Suprapubic skin (tissue), 4 donors: ENCODE measurements around the gene GPRC5C.

Experiments used
- CTCF ChIP-seq, 2 donors: fragments of 200-600 bp in 1 of 2; fragments of 450-650 bp in 1 of 2; sonication (generic) in 1 of 2; IDR thresholded peaks; one replicate each; pipeline ENCODE4 v1.5.1; 2016 to 2019; ENCODE audit warnings: antibody characterized with exemption in 2 of 2, mild to moderate bottlenecking in 1 of 2, moderate library complexity in 1 of 2
- EP300 ChIP-seq: sonication (generic); formaldehyde crosslinking; IDR thresholded peaks from one replicate; pipeline ENCODE4 v1.6.1; 2017; ENCODE audit warnings: antibody characterized with exemption
- POLR2AphosphoS5 ChIP-seq, 3 donors: sonication (generic); formaldehyde crosslinking; IDR thresholded peaks; one replicate each; pipeline ENCODE4 v1.6.1; 2017; ENCODE audit warnings: antibody characterized with exemption in 3 of 3

- no peak for TF ChIP-seq EP300
- no peak for TF ChIP-seq CTCF (IDR thresholded peaks at IDR 0.05)
- TF ChIP-seq POLR2AphosphoS5 (IDR thresholded peaks at IDR 0.05): no peak
These were observed 4.1 kb upstream of the GPRC5C start for GRCh38 chr17:74427763-74428153.
